Measurements from ENCODE around the gene ANKRD30B. TPM values are rescaled to one million over a fixed set of nuclear protein-coding genes. Genes with fewer than 3 reads are reported as not detected.

ANKRD30B gene
- total RNA-seq = not detected

GRCh38 chr18:14747513-14748474 is at the start of gene ANKRD30B:
TSS of gene ANKRD30B (plus strand) at chr18:14748172. CDS start at chr18:14748420, 248 bp downstream.

Small RNA genes lying within 50 kb of the gene (small RNA-seq; reads per million reads assigned to genes)
- gene MIR3156-2 (ENCODE audit: low replicate concordance) = not detected
- not detected for gene RNU6-1210P (ENCODE audit: low replicate concordance)

Other genes starting within 250 kb of the ANKRD30B start
- not detected for gene POTEC, start 204.6 kb upstream of the ANKRD30B start, total RNA-seq

All from metanephros (tissue), 2 donors.